ENCODE measurements around the gene PLEKHA1.

DNA sequence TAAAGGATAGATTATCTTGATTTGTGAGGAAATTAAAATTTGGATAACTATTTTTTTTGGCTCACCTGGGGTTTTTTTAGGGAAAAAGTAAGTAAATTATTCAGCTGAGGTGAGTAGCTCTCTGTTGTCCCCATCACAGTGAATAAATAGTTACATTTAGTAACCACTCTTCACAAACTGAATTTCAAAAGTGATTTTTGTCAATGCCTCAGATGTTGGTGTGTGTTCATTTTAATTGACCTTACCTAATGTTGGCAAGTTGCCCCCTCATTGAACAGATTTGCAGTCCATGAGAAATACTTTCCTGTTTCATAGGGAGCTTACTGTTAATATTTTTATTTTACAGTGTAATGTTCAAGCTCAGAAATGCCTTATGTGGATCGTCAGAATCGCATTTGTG lies 18.3 kb downstream of the PLEKHA1 start:
- TF ChIP-seq, protein P1, sequence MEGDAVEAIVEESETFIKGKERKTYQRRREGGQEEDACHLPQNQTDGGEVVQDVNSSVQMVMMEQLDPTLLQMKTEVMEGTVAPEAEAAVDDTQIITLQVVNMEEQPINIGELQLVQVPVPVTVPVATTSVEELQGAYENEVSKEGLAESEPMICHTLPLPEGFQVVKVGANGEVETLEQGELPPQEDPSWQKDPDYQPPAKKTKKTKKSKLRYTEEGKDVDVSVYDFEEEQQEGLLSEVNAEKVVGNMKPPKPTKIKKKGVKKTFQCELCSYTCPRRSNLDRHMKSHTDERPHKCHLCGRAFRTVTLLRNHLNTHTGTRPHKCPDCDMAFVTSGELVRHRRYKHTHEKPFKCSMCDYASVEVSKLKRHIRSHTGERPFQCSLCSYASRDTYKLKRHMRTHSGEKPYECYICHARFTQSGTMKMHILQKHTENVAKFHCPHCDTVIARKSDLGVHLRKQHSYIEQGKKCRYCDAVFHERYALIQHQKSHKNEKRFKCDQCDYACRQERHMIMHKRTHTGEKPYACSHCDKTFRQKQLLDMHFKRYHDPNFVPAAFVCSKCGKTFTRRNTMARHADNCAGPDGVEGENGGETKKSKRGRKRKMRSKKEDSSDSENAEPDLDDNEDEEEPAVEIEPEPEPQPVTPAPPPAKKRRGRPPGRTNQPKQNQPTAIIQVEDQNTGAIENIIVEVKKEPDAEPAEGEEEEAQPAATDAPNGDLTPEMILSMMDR (IDR thresholded peaks at IDR 0.05): no peak
- no peak for TF ChIP-seq EZH2 (IDR thresholded peaks at IDR 0.05; ENCODE audit: borderline replicate concordance, insufficient read depth, low read depth, low read length, poor library complexity, severe bottlenecking)

Measured in B cell (primary cell).